NCI-H446 (cell line): ENCODE data around the gene DEFB113.
"Not testable (repeated sequence)": the region's sequence is repeated elsewhere in the genome, so short reads cannot be mapped to it uniquely, and the experiment has no call there.

ENCODE experiments used
- DNase-seq, 2 experiments: peaks; one replicate each; lab custom pipeline; 2025; lab: John Stamatoyannopoulos, UW

The DEFB113 gene, protein sequence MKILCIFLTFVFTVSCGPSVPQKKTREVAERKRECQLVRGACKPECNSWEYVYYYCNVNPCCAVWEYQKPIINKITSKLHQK

DNA sequence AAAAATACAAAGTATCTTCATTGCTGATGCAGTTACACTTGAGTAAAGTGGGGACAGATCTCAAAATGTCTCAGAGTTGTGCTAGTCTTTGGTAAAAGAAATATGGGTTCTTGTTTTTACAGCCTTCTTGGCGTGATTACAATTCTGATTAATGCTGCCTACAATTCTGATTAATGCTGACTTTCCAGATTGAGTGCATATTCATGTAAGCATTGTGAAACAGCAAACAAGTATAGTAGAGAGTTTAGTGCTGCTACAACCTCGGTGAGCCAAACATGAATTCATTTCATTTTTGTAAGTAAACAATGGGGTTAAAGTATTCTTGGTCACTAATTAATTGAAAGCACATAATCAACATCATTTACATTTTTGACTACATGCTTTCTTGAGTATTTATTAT is at the start of gene DEFB113:
TSS of gene DEFB113 (minus strand) at position 21 of the 400 bp plus-strand sequence. CDS start at position 21, 0 bp downstream.
- DNase-seq: no peak

DNA sequence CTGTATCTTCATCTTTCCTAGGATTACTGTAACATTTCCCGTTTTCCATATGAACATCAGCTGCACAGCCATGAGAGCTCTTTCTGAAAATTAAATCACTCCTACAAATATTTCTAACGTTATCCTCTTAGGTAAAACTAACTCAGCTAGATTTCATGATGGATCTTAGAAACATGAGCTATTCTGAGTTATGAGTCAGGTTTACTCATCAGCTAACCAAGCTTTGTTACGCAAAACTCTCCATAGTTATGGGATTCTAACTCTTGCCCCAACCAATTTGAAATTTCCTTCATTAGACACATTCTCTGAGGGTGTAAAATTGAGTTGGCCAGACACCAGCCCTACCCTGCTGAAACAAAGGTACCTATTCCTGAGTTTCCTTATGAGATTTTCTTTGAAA is 38.4 kb upstream of the DEFB113 start:
- no peak for DNase-seq

GRCh38 chr6:50003139-50003538 is 33.7 kb upstream of the DEFB113 start:
- no peak for DNase-seq

GRCh38 chr6:49995278-49995677 is 25.9 kb upstream of the DEFB113 start:
- no peak for DNase-seq

DNA sequence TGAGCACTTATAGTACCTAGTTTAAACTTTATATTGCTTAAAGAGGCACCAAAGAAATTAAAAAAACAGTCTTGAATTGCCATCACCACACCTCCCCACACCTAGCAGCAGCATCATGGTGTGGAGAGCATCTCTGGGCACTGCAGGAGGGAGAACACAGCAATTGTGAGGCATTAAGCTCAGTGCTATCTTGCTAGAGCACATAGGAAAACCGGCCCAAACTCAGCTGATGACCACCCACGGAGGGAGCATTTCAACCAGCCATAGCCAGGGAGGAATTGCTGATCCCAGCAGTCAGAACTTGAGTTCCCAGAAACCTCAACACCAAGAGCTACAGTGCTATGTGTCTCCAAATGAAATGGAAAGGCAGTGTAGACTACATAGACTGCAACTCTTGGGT is 19.5 kb upstream of the DEFB113 start:
- DNase-seq: no peak

GRCh38 chr6:49987749-49988148 is 18.3 kb upstream of the DEFB113 start:
- no peak for DNase-seq

GRCh38 chr6:49986551-49986950 is 17.1 kb upstream of the DEFB113 start:
- DNase-seq: no peak

DNA sequence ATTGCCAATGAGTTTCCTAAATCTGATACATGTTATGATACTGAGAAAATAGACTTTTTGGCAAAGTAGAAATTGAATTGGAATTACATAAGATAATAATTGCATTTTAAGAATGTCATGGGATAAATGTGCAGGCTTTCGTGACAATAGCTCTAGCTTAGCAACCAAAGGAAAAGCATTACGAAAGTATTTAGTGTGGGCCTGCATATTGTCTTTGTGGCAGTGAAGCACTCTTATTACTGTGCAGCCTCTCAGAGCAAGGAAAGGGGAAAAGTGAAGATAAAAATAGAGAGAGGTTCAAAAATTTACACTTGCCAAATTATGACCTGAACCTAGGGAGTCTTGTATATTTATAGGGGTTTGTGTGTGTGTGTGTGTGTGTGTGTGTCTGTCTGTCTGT is 12.6 kb upstream of the DEFB113 start:
- no peak for DNase-seq

- DNase-seq: no peak
These were observed 11.5 kb upstream of the DEFB113 start for GRCh38 chr6:49980898-49981297.

DNA sequence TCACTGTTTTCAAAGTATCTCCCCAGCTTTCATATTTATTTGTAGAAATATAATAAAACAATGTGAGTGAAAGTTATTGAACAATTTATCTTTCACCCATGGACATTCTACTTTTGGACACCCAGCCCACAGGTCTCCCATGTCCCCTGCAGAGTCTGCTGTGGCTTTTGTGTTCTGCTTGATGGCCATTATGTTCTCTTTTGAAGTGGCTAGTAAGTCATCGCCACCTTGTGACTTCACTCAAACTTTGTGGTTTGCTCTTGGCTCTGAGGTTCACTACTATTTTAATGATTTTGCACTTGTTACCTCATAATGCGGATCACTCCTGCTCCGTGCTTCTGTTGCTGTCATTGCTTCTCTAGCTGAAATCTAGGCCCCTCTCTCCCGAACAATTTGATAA is 10.2 kb upstream of the DEFB113 start:
- no peak for DNase-seq

GRCh38 chr6:49978332-49979226 is 9.2 kb upstream of the DEFB113 start:
- no peak for DNase-seq

GRCh38 chr6:49966823-49967222 is 2.6 kb downstream of the DEFB113 start:
- DNase-seq: no peak

GRCh38 chr6:49966334-49966733 is 3.1 kb downstream of the DEFB113 start:
- no peak for DNase-seq

GRCh38 chr6:49964064-49964463 is 5.4 kb downstream of the DEFB113 start, which contains the start of gene DEFB114:
Gene DEFB114 (minus strand): TSS chr6:49964164. CDS start chr6:49964105, 59 bp downstream.
- no peak for DNase-seq

GRCh38 chr6:49958180-49958579 is 11.2 kb downstream of the DEFB113 start:
- DNase-seq: no peak

GRCh38 chr6:49955847-49956246 is 13.6 kb downstream of the DEFB113 start:
- no peak for DNase-seq

GRCh38 chr6:49951926-49952325 is 17.5 kb downstream of the DEFB113 start:
- DNase-seq: no peak

GRCh38 chr6:49950415-49950751 is 19.0 kb downstream of the DEFB113 start:
- no peak for DNase-seq

GRCh38 chr6:49949062-49949461 is 20.4 kb downstream of the DEFB113 start:
- no peak for DNase-seq

DNA sequence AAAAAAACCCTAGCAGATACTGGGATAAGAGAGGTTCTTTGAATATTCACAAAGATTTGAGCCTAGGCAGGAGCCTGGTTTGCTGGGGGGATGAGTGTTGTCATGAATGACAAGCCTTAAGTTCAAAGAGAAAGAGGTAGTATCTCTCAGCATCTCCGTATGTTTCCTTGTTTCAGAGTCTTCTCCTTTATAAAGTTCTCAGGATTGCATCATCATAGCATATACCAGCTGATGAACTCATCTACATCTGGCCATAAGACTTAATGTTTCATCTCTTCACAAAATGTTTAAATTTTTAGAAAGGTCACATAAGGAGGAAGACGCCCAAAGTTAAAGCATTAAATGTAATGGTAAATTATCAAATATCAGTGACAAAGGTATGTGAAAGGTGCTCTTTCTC is 22.6 kb downstream of the DEFB113 start:
- no peak for DNase-seq

GRCh38 chr6:49944068-49944467 is 25.4 kb downstream of the DEFB113 start:
- DNase-seq: not testable (repeated sequence)

DNA sequence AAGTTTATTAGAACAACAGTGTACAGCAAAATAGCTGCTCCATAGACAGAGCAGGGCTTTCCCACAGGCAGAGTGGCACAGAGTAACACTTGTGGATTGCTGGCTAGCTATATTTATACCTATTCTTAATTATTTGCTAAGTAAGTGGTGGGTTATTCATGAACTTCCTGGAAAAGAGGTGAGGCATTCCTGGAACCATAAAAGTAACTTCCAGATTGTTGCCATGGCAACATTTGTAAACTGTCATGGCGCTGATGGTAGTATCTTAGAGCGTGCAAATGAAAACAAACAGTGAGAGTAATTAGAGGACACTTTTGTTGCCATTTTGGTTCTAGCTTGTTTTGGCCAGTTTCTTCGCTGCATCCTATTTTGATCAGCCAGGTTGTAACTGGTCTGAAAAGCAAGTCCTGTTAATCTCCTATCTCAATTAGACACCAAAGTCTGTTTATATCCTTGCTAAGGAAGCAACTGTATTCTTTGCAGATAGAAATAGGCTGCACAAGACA is 29.4 kb downstream of the DEFB113 start:
- DNase-seq: no peak

GRCh38 chr6:49937811-49938210 is 31.6 kb downstream of the DEFB113 start:
- DNase-seq: no peak

DNA sequence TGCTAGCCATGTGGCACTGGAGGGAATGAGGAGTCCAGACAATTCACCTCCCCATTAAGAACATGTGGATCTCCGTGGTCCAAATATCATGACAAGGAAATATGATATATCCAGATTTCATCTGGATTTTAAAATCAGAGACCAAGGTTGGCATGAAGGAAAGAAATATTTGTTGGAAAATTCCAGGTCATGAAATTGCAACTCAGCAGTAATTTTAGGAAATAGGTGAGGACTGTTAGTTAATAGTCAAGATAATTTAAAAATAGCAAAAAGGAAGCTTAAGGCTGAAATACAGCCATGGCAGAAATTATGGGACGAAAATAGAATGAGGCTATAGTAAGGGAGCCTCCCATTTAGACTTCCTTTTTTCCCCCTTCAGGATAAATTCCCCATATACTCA is 32.4 kb downstream of the DEFB113 start:
- no peak for DNase-seq
